HCT116 (cell line): Measurements from ENCODE around the gene SLC7A1. TPM values are rescaled to one million over a fixed set of nuclear protein-coding genes. Genes with fewer than 3 reads are reported as not detected.

Experiments used
- ATAC-seq: fragments of 200-7000 bp; cut with Tn5 transposase; 2 replicates; pipeline ENCODE4 v1.9.1; 2020; ENCODE audit warnings: mild to moderate bottlenecking, moderate library complexity
- BruUV-seq: library from RNA; stranded (reverse); fragments of 400-500 nt; replicated peaks from 2 replicates; lab custom pipeline; 2021; lab: Mats Ljungman, UMichigan
- CTCF ChIA-PET: fragments of 300-600 bp; sonication (Branson Sonifier 250); formaldehyde crosslinking; loops from one replicate; lab custom pipeline; 2021; ENCODE audit warnings: antibody characterized with exemption; lab: Charles Lee
- POLR2A ChIA-PET: fragments of 300-600, 350-600 bp; sonication (Branson Sonifier 250); formaldehyde crosslinking; loops from one replicate; lab custom pipeline; 2021; ENCODE audit warnings: antibody characterized with exemption; lab: Charles Lee
- RAD21 ChIA-PET, 2 experiments: fragments of 300-600 bp; sonication (Branson Sonifier 250); formaldehyde crosslinking; loops; one replicate each; lab custom pipeline; 2023; ENCODE audit warnings: low total read pairs in 2 of 2; ENCODE audit not compliant: uncharacterized antibody in 2 of 2, unreplicated experiment in 2 of 2, low non-redundant PET in 1 of 2; lab: Charles Lee
- DNase-seq: peaks from one replicate; pipeline ENCODE4 v3.0.0-alpha.2; 2010; ENCODE audit warnings: low read depth, low spot score
- H2AFZ ChIP-seq: fragments of 200-600 bp; shearing (Covaris generic), sonication (generic); 2 replicates; pipeline ENCODE4 v1.6.1; 2017; ENCODE audit warnings: low read depth, mixed run types, mixed read lengths, antibody characterized with exemption, low read length; ENCODE audit not compliant: poor library complexity, severe bottlenecking
- H3K27ac ChIP-seq: 2 replicates; pipeline ENCODE4 v1.5.1; 2012; ENCODE audit warnings: low read depth, low read length
- H3K27me3 ChIP-seq: fragments of 200-600 bp; sonication (generic); 2 replicates; pipeline ENCODE4 v1.6.1; 2016; ENCODE audit warnings: mixed run types, low read length, mixed read lengths; ENCODE audit not compliant: insufficient read depth
- H3K36me3 ChIP-seq, 2 experiments: fragments of 200-500 bp in 1 of 2; fragments of 200-600 bp in 1 of 2; sonication (Bioruptor generic) in 1 of 2; sonication (generic) in 1 of 2; 2 replicates each; pipeline versions ENCODE4 v1.5.1 to v1.6.1; 2014 to 2016; ENCODE audit warnings: low read length in 2 of 2, inconsistent platforms in 1 of 2, mixed read lengths in 1 of 2, mixed run types in 1 of 2; ENCODE audit not compliant: insufficient read depth in 2 of 2, control insufficient read depth in 1 of 2
- H3K4me1 ChIP-seq, 2 experiments: fragments of 200-600 bp in 1 of 2; sonication (generic) in 1 of 2; 2 replicates each; pipeline versions ENCODE4 v1.5.1 to v1.6.1; 2012 to 2017; ENCODE audit warnings: low read length in 2 of 2, inconsistent platforms in 1 of 2, mild to moderate bottlenecking in 1 of 2, mixed read lengths in 1 of 2, mixed run types in 1 of 2, moderate library complexity in 1 of 2; ENCODE audit not compliant: insufficient read depth in 2 of 2, control insufficient read depth in 1 of 2
- H3K4me2 ChIP-seq: fragments of 200-600 bp; sonication (generic); 2 replicates; pipeline ENCODE4 v1.6.1; 2017; ENCODE audit warnings: mixed run types, low read length, mixed read lengths
- H3K4me3 ChIP-seq, 2 experiments: fragments of 200-600 bp in 1 of 2; sonication (generic) in 1 of 2; replicated peaks in 1 of 2; 2 replicates each; pipeline ENCODE4 v1.5.1; 2011 to 2016; ENCODE audit warnings: low read length in 2 of 2, control low read depth in 1 of 2, low read depth in 1 of 2, mild to moderate bottlenecking in 1 of 2, mixed read lengths in 1 of 2, mixed run types in 1 of 2
- H3K79me2 ChIP-seq: fragments of 200-600 bp; sonication (generic); 2 replicates; pipeline ENCODE4 v1.6.1; 2017; ENCODE audit warnings: mild to moderate bottlenecking, mixed run types, low read length, moderate library complexity, mixed read lengths; ENCODE audit not compliant: insufficient read depth
- H3K9ac ChIP-seq: fragments of 200-600 bp; sonication (generic); 2 replicates; pipeline ENCODE4 v1.6.1; 2016; ENCODE audit warnings: low read length, mixed read lengths
- H3K9me2 ChIP-seq: fragments of 200-600 bp; sonication (generic), shearing (Covaris generic); 2 replicates; pipeline ENCODE4 v1.6.1; 2017; ENCODE audit warnings: mixed run types, mild to moderate bottlenecking, moderate library complexity; ENCODE audit not compliant: insufficient read depth
- H3K9me3 ChIP-seq, 2 experiments: fragments of 200-500 bp in 1 of 2; fragments of 200-600 bp in 1 of 2; sonication (Bioruptor generic) in 1 of 2; sonication (generic) in 1 of 2; 2 replicates each; pipeline ENCODE4 v1.6.1; 2014 to 2017; ENCODE audit warnings: low read length in 2 of 2, mixed read lengths in 2 of 2, inconsistent platforms in 1 of 2, low read depth in 1 of 2, mild to moderate bottlenecking in 1 of 2, mixed run types in 1 of 2, moderate library complexity in 1 of 2; ENCODE audit not compliant: control insufficient read depth in 1 of 2, insufficient read depth in 1 of 2
- H4K20me1 ChIP-seq: fragments of 200-600 bp; sonication (generic), shearing (Covaris generic); 2 replicates; pipeline ENCODE4 v1.6.1; 2017; ENCODE audit warnings: mixed run types, mild to moderate bottlenecking, moderate library complexity; ENCODE audit not compliant: insufficient read depth
- CBX3 ChIP-seq: IDR thresholded peaks from 2 replicates; pipeline ENCODE4 v1.6.1; 2012; ENCODE audit warnings: low read depth
- EGR1 ChIP-seq: IDR thresholded peaks from 2 replicates; pipeline ENCODE4 v1.6.1; 2012; ENCODE audit warnings: low read depth
- ELF1 ChIP-seq: IDR thresholded peaks from 2 replicates; pipeline ENCODE4 v1.6.1; 2012; ENCODE audit warnings: low read depth, borderline replicate concordance
- EZH2 ChIP-seq: fragments of 200-600 bp; sonication (generic); IDR thresholded peaks from 2 replicates; pipeline ENCODE4 v1.6.1; 2017; ENCODE audit warnings: antibody characterized with exemption, mixed run types
- EZH2phosphoT487 ChIP-seq: fragments of 200-600 bp; IDR thresholded peaks from 2 replicates; pipeline ENCODE4 v1.6.1; 2018; ENCODE audit warnings: antibody characterized with exemption, borderline replicate concordance
- FOSL1 ChIP-seq: IDR thresholded peaks from 2 replicates; pipeline ENCODE4 v1.6.1; 2012; ENCODE audit warnings: low read depth
- JUND ChIP-seq: IDR thresholded peaks from 2 replicates; pipeline ENCODE4 v1.6.1; 2012
- POLR2A ChIP-seq: IDR thresholded peaks from 2 replicates; pipeline ENCODE4 v1.7.0; 2011; ENCODE audit warnings: borderline replicate concordance; ENCODE audit not compliant: insufficient read depth, insufficient read length; ENCODE audit errors: extremely low read depth
- POLR2AphosphoS5 ChIP-seq: IDR thresholded peaks from 2 replicates; pipeline ENCODE4 v1.6.1; 2011; ENCODE audit warnings: mild to moderate bottlenecking, low read depth, low read length, moderate library complexity
- RAD21 ChIP-seq: IDR thresholded peaks from 2 replicates; pipeline ENCODE4 v1.6.1; 2012; ENCODE audit warnings: low read depth, mild to moderate bottlenecking
- SIN3A ChIP-seq: IDR thresholded peaks from 2 replicates; pipeline ENCODE4 v1.6.1; 2012; ENCODE audit warnings: low read depth
- SP1 ChIP-seq: IDR thresholded peaks from 2 replicates; pipeline ENCODE4 v1.6.1; 2012; ENCODE audit warnings: low read depth
- TCF7L2 ChIP-seq: IDR thresholded peaks from 2 replicates; pipeline ENCODE4 v1.7.0; 2011; ENCODE audit warnings: borderline replicate concordance, inconsistent platforms; ENCODE audit not compliant: insufficient read depth, insufficient read length; ENCODE audit errors: extremely low read depth
- YY1 ChIP-seq: IDR thresholded peaks from 2 replicates; pipeline ENCODE4 v1.6.1; 2011; ENCODE audit warnings: low read length, low read depth, moderate library complexity, mild to moderate bottlenecking; ENCODE audit not compliant: insufficient replicate concordance; ENCODE audit errors: extremely low read depth
- ZBTB33 ChIP-seq: IDR thresholded peaks from 2 replicates; pipeline ENCODE4 v1.6.1; 2011; ENCODE audit warnings: mild to moderate bottlenecking, low read length, moderate library complexity; ENCODE audit not compliant: insufficient replicate concordance; ENCODE audit errors: extremely low read depth
- ZNF274 ChIP-seq: fragments of 200-500 bp; sonication (Bioruptor generic); IDR thresholded peaks from 2 replicates; pipeline ENCODE4 v1.6.1; 2014; ENCODE audit warnings: mild to moderate bottlenecking, low read depth, low read length, inconsistent platforms
- intact Hi-C: fragments of 100-400 bp; cut with micrococcal nuclease; formaldehyde crosslinking; loops from 2 replicates; pipeline ENCODE4 v1.10.0; 2022
- total RNA-seq: library from RNA; stranded (reverse); gene quantifications from one replicate; pipeline ENCODE4 v1.2.1, GENCODE V29; 2021; ENCODE audit not compliant: unreplicated experiment
- TF ChIP-seq, protein P1 (sequence below): IDR thresholded peaks from 2 replicates; pipeline ENCODE4 v1.6.1; 2012
- TF ChIP-seq, protein P2 (sequence below): IDR thresholded peaks from 2 replicates; pipeline ENCODE4 v1.6.1; 2012; ENCODE audit warnings: low read depth
- TF ChIP-seq, protein P3 (sequence below), 3 experiments: fragments of 200-600 bp in 1 of 3; sonication (generic) in 1 of 3; IDR thresholded peaks in 2 of 3; conservative IDR thresholded peaks in 1 of 3; 2 replicates each; pipeline ENCODE4 v1.5.1; 2012 to 2017; ENCODE audit warnings: low read depth in 2 of 3, low read length in 2 of 3, antibody characterized with exemption in 1 of 3, borderline replicate concordance in 1 of 3, control low read depth in 1 of 3, mild to moderate bottlenecking in 1 of 3, mixed read lengths in 1 of 3, mixed run types in 1 of 3, moderate library complexity in 1 of 3; ENCODE audit not compliant: insufficient read depth in 1 of 3

Gene SLC7A1
- total RNA-seq, 1 experiment from 2014 or later = 124 TPM

GRCh38 chr13:29523199-29523961 lies 72.1 kb downstream of the SLC7A1 start:
- no peaks in the 10 kb centered on the region for H3K9me2 ChIP-seq
- DNase-seq = no peak
- ATAC-seq = no peak
- H3K9ac ChIP-seq = no peak overlapping the region
- intact Hi-C loops = no loop called here
- H3K4me3 ChIP-seq = no peak overlapping the region
- RAD21 ChIA-PET = no interaction called here
- peaks cover 16 to 18% of the 10 kb centered on the region in 2 experiments for H3K36me3 ChIP-seq
- H3K79me2 ChIP-seq = peaks cover 4% of the 10 kb centered on the region; the same call in 1 of the 2 replicates
- peaks cover 0 to 7% of the 10 kb centered on the region in 2 experiments; a peak in 1 of 4 replicates for H3K4me1 ChIP-seq
- CTCF ChIA-PET = no interaction called here
- H4K20me1 ChIP-seq = no peaks in the 10 kb centered on the region
- H3K27me3 ChIP-seq = no peaks in the 10 kb centered on the region
- POLR2A ChIA-PET = no interaction called here
- H3K4me2 ChIP-seq = no peak overlapping the region
- H3K27ac ChIP-seq = no peak overlapping the region
- no TSS peak for BruUV-seq
- H3K9me3 ChIP-seq = no peaks in the 10 kb centered on the region
- H2AFZ ChIP-seq = no peak overlapping the region
- TF ChIP-seq FOSL1 = no peak
- TF ChIP-seq EZH2 = no peak
- no peak for TF ChIP-seq SIN3A
- no peak for TF ChIP-seq TCF7L2
- TF ChIP-seq EGR1 = no peak
- TF ChIP-seq EZH2phosphoT487 = no peak
- TF ChIP-seq JUND = no peak
- TF ChIP-seq YY1 = no peak
- TF ChIP-seq, protein P1, sequence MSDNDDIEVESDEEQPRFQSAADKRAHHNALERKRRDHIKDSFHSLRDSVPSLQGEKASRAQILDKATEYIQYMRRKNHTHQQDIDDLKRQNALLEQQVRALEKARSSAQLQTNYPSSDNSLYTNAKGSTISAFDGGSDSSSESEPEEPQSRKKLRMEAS = no peak
- TF ChIP-seq, protein P2, sequence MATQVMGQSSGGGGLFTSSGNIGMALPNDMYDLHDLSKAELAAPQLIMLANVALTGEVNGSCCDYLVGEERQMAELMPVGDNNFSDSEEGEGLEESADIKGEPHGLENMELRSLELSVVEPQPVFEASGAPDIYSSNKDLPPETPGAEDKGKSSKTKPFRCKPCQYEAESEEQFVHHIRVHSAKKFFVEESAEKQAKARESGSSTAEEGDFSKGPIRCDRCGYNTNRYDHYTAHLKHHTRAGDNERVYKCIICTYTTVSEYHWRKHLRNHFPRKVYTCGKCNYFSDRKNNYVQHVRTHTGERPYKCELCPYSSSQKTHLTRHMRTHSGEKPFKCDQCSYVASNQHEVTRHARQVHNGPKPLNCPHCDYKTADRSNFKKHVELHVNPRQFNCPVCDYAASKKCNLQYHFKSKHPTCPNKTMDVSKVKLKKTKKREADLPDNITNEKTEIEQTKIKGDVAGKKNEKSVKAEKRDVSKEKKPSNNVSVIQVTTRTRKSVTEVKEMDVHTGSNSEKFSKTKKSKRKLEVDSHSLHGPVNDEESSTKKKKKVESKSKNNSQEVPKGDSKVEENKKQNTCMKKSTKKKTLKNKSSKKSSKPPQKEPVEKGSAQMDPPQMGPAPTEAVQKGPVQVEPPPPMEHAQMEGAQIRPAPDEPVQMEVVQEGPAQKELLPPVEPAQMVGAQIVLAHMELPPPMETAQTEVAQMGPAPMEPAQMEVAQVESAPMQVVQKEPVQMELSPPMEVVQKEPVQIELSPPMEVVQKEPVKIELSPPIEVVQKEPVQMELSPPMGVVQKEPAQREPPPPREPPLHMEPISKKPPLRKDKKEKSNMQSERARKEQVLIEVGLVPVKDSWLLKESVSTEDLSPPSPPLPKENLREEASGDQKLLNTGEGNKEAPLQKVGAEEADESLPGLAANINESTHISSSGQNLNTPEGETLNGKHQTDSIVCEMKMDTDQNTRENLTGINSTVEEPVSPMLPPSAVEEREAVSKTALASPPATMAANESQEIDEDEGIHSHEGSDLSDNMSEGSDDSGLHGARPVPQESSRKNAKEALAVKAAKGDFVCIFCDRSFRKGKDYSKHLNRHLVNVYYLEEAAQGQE = no peak
- no peak for TF ChIP-seq ZBTB33
- TF ChIP-seq ELF1 = no peak
- no peak for TF ChIP-seq POLR2AphosphoS5
- TF ChIP-seq SP1 = no peak
- no peak for TF ChIP-seq ZNF274
- no peak for TF ChIP-seq POLR2A
- no peak for TF ChIP-seq RAD21
- TF ChIP-seq CBX3 = no peak
- TF ChIP-seq, protein P3, sequence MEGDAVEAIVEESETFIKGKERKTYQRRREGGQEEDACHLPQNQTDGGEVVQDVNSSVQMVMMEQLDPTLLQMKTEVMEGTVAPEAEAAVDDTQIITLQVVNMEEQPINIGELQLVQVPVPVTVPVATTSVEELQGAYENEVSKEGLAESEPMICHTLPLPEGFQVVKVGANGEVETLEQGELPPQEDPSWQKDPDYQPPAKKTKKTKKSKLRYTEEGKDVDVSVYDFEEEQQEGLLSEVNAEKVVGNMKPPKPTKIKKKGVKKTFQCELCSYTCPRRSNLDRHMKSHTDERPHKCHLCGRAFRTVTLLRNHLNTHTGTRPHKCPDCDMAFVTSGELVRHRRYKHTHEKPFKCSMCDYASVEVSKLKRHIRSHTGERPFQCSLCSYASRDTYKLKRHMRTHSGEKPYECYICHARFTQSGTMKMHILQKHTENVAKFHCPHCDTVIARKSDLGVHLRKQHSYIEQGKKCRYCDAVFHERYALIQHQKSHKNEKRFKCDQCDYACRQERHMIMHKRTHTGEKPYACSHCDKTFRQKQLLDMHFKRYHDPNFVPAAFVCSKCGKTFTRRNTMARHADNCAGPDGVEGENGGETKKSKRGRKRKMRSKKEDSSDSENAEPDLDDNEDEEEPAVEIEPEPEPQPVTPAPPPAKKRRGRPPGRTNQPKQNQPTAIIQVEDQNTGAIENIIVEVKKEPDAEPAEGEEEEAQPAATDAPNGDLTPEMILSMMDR (IDR thresholded peaks at IDR 0.05 in 2 of 3, conservative IDR thresholded peaks at IDR 0.05 in 1 of 3; ENCODE audit: borderline replicate concordance in 1 of 3, insufficient read depth in 1 of 3, low read depth in 2 of 3, low read length in 2 of 3) = no peak
